CD4-positive, alpha-beta T cell (primary cell): ENCODE data around the gene TMEM168. TPM values are rescaled to one million over a fixed set of nuclear protein-coding genes. Genes with fewer than 3 reads are reported as not detected.
"Not testable (repeated sequence)": the region's sequence is repeated elsewhere in the genome, so short reads cannot be mapped to it uniquely, and the experiment has no call there.

ENCODE experiments used
- ATAC-seq: fragments of 200-7000 bp; cut with Tn5 transposase; one replicate; pipeline ENCODE4 v1.10.0; 2022; ENCODE audit warnings: mild to moderate bottlenecking; ENCODE audit not compliant: poor library complexity
- CTCF ChIA-PET: fragments of 350-600 bp; sonication (Branson Sonifier 250); formaldehyde crosslinking; loops from one replicate; lab custom pipeline; 2021; ENCODE audit warnings: antibody characterized with exemption, inconsistent platforms; lab: Charles Lee
- POLR2A ChIA-PET: fragments of 350-600 bp; sonication (Branson Sonifier 250); formaldehyde crosslinking; loops from one replicate; lab custom pipeline; 2021; ENCODE audit warnings: antibody characterized with exemption, inconsistent platforms; lab: Charles Lee
- DNase-seq, 14 experiments: peaks; one replicate each; pipeline ENCODE4 v3.0.0-alpha.2; 2013 to 2020; ENCODE audit warnings: mixed read lengths in 2 of 14
- H3K27ac ChIP-seq, 2 donors: one replicate each; pipeline versions ENCODE4 v1.5.1 to v1.7.0; 2013; ENCODE audit warnings: low read length in 2 of 2, low read depth in 1 of 2, mild to moderate bottlenecking in 1 of 2
- H3K27me3 ChIP-seq, 2 experiments: 1 replicate in 1 of 2; 2 replicates in 1 of 2; pipeline versions ENCODE4 v1.6.1 to v1.7.0; 2013; ENCODE audit warnings: low read length in 2 of 2, control low read depth in 1 of 2, mild to moderate bottlenecking in 1 of 2, moderate library complexity in 1 of 2; ENCODE audit not compliant: insufficient read depth in 2 of 2, control insufficient read depth in 1 of 2
- H3K36me3 ChIP-seq: one replicate; pipeline ENCODE4 v1.6.1; 2013; ENCODE audit warnings: low read length, control low read depth; ENCODE audit not compliant: insufficient read depth
- H3K4me1 ChIP-seq: one replicate; pipeline ENCODE4 v1.6.1; 2013; ENCODE audit warnings: low read length, control low read depth; ENCODE audit not compliant: insufficient read depth
- H3K4me3 ChIP-seq: one replicate; pipeline ENCODE4 v1.5.1; 2013; ENCODE audit warnings: mild to moderate bottlenecking, low read length, moderate library complexity
- H3K9me3 ChIP-seq, 2 experiments: 1 replicate in 1 of 2; 2 replicates in 1 of 2; pipeline versions ENCODE4 v1.6.1 to v1.7.0; 2013; ENCODE audit warnings: low read length in 2 of 2, mild to moderate bottlenecking in 2 of 2, control low read depth in 1 of 2, moderate library complexity in 1 of 2; ENCODE audit not compliant: control insufficient read depth in 1 of 2, insufficient read depth in 1 of 2
- H3K27ac Mint-ChIP-seq: one replicate; pipeline ENCODE4 v1.8.0; 2020; ENCODE audit warnings: mixed read lengths
- H3K27me3 Mint-ChIP-seq: one replicate; pipeline ENCODE4 v1.8.0; 2021; ENCODE audit warnings: mixed read lengths
- H3K36me3 Mint-ChIP-seq: one replicate; pipeline ENCODE4 v1.8.0; 2021; ENCODE audit warnings: low read depth, mixed read lengths
- H3K4me1 Mint-ChIP-seq: one replicate; pipeline ENCODE4 v1.8.0; 2021; ENCODE audit warnings: low read depth, mixed read lengths
- H3K4me3 Mint-ChIP-seq: one replicate; pipeline ENCODE4 v1.8.0; 2020; ENCODE audit warnings: mild to moderate bottlenecking, mixed read lengths
- H3K9me3 Mint-ChIP-seq: one replicate; pipeline ENCODE4 v1.8.0; 2020; ENCODE audit warnings: mixed read lengths
- CTCF ChIP-seq: fragments of 200-600 bp; IDR thresholded peaks from one replicate; pipeline ENCODE4 v1.8.0; 2022; ENCODE audit warnings: antibody characterized with exemption, mild to moderate bottlenecking
- intact Hi-C, 2 experiments: fragments of 100-400 bp; cut with DNase I in 1 of 2; cut with micrococcal nuclease in 1 of 2; formaldehyde crosslinking; loops; one replicate each; pipeline versions ENCODE4 v1.15.1 to v1.9.0; 2023 to 2025; cut with DNase I, micrococcal nuclease
- polyA plus RNA-seq, 2 donors: library from polyadenylated mRNA; unstranded; fragments of 120-200 nt; gene quantifications; one replicate each; pipeline ENCODE4 v1.2.1, GENCODE V29; 2013
- total RNA-seq, 174 experiments: library from RNA in 2 of 174; stranded (reverse) in 2 of 174; gene quantifications; one replicate each; pipeline ENCODE4 v1.2.3 and lab custom pipeline; 2021 to 2026

Gene TMEM168
- total RNA-seq, result 10 to 100 TPM; 11.5 to 11.9 TPM
- 20.0 TPM for polyA plus RNA-seq (2013, experiment 1 of 2)
- 19.1 TPM for polyA plus RNA-seq (2013, experiment 2 of 2)
- 22.9 to 84.4 (median 44.5) reads per million in 172 experiments for total RNA-seq (lab: John Stamatoyannopoulos, UW)

- peaks cover 22% of the 10 kb centered on the region for H3K4me1 ChIP-seq
- POLR2A ChIA-PET, result interaction anchor here (0.6 to 2.5 kb wide), 4 partner anchors 9 to 150 kb away, joined by 3 to 11 read pairs (median 4); a partner anchor contains a TSS
Measured at GRCh38 chr7:112789817-112790585, at the start of gene TMEM168. Gene TMEM168 (minus strand): TSS chr7:112790393. CDS start chr7:112784825, 5,568 bp downstream.

GRCh38 chr7:112835928-112836327 lies 45.7 kb upstream of the TMEM168 start:
- H3K27me3 ChIP-seq, H3K27ac Mint-ChIP-seq, H3K9me3 ChIP-seq, POLR2A ChIA-PET, H3K4me1 Mint-ChIP-seq, H3K4me3 ChIP-seq, ATAC-seq, CTCF ChIA-PET, H3K27ac ChIP-seq, intact Hi-C loops, H3K27me3 Mint-ChIP-seq, DNase-seq, H3K4me1 ChIP-seq, H3K9me3 Mint-ChIP-seq, H3K4me3 Mint-ChIP-seq: not testable (repeated sequence)
- H3K36me3 Mint-ChIP-seq, result peaks cover 85% of the 10 kb centered on the region
- H3K36me3 ChIP-seq, result peaks cover 10% of the 10 kb centered on the region

More at GRCh38 chr7:112789817-112790585, at the start of gene TMEM168:
- H3K27me3 ChIP-seq, result no peaks in the 10 kb centered on the region
- peak; percentile 80 to 92 (median 84) for DNase-seq
- H3K4me3 ChIP-seq, result peak within 1 kb of the TSS; percentile 95
- H3K9me3 Mint-ChIP-seq, result no peaks in the 10 kb centered on the region
- intact Hi-C loops, result loop anchor here (2.0 to 10.0 kb wide), 5 partner anchors 149 to 587 kb away; partner anchors contain the start of gene IFRD1 (in 1 of the 2)
- peak within 1 kb of the TSS; percentile 92 for H3K4me3 Mint-ChIP-seq
- peaks cover 36% of the 10 kb centered on the region for H3K36me3 Mint-ChIP-seq
- peak within 1 kb of the TSS; percentile 65 to 79 for H3K27ac ChIP-seq
- H3K4me1 Mint-ChIP-seq, result peaks cover 46% of the 10 kb centered on the region
- H3K27me3 Mint-ChIP-seq, result no peaks in the 10 kb centered on the region
- CTCF ChIA-PET, result no interaction called here
- H3K36me3 ChIP-seq, result no peaks in the 10 kb centered on the region
- ATAC-seq, result peak; percentile 91
- no peaks in the 10 kb centered on the region for H3K9me3 ChIP-seq
- peak within 1 kb of the TSS; percentile 77 for H3K27ac Mint-ChIP-seq
- TF ChIP-seq CTCF, result no peak

- no peak for ATAC-seq
- Mint-ChIP-seq H3K27me3 (no peaks in the 10 kb centered on the region), H3K27ac (no peak overlapping the region), H3K36me3 (peaks cover 93% of the 10 kb centered on the region), H3K9me3 (peaks cover 8% of the 10 kb centered on the region), H3K4me1 (no peaks in the 10 kb centered on the region), H3K4me3 (no peak overlapping the region)
- Histone ChIP-seq H3K4me1 (no peaks in the 10 kb centered on the region), H3K4me3 (no peak overlapping the region), H3K9me3 (peaks cover 0 to 25% of the 10 kb centered on the region in 2 experiments), H3K27me3 (no peaks in the 10 kb centered on the region), H3K27ac (no peak overlapping the region), H3K36me3 (peaks cover 28% of the 10 kb centered on the region)
- ChIA-PET POLR2A (no interaction called here), CTCF (no interaction called here)
- intact Hi-C loops, result no loop called here
- no peak for DNase-seq
- TF ChIP-seq CTCF, result no peak
Measured at GRCh38 chr7:112833082-112833481, 42.9 kb upstream of the TMEM168 start.
